GM19438 (cell line): ENCODE results near the gene MOBP.
A peak's percentile ranks its signal among the peaks of the same experiment; 100 is the strongest.
"Not testable (repeated sequence)": the region's sequence is repeated elsewhere in the genome, so short reads cannot be mapped to it uniquely, and the experiment has no call there.

Source experiments
- ATAC-seq: cut with Tn5 transposase; IDR thresholded peaks from one replicate; pipeline ENCODE4 v1.9.1; 2021; ENCODE audit warnings: low read depth; ENCODE audit not compliant: unreplicated experiment

The MOBP gene, protein sequence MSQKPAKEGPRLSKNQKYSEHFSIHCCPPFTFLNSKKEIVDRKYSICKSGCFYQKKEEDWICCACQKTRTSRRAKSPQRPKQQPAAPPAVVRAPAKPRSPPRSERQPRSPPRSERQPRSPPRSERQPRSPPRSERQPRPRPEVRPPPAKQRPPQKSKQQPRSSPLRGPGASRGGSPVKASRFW

DNA sequence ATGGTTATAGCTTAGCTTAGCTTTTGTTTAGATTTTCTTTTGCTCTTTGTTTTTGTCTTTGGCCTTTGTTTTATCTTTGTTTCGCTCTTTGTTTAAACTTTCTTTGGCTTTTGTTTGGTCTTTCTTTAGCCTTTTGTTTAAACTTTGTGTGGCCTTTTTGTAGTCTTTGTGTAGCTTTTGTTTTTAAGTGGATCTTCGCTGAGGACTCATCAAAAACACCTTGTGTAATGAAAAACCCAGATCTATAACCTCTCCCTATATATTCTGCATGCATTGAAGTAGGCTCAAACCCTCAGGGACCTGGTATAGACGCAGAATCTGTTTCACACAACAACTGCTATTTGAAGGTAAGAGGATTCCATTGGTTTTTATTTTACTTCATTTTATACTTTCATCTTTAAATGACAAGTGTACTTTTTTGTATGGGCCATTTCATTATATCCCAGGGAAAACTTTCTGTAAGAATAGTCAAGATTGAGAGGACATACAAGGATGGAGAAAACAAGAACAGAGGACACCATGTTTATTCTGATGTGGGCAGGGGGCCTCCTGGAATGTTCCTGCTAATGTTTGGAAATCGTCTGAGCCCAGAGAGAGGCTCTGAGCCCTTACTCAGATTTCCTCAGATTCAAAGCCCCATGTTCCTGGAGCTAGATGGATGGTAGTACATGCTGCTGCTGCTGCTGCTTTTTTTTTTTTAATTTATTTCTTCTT is at the start of gene MOBP:
Gene MOBP, plus strand, starts transcription at position 287 of the 714 bp plus-strand sequence. CDS start 34,390 bp downstream, outside the sequence.
- ATAC-seq: no peak

- not testable (repeated sequence) for ATAC-seq
Observed at GRCh38 chr3:39418556-39419225, 48.8 kb upstream of the MOBP start.

DNA sequence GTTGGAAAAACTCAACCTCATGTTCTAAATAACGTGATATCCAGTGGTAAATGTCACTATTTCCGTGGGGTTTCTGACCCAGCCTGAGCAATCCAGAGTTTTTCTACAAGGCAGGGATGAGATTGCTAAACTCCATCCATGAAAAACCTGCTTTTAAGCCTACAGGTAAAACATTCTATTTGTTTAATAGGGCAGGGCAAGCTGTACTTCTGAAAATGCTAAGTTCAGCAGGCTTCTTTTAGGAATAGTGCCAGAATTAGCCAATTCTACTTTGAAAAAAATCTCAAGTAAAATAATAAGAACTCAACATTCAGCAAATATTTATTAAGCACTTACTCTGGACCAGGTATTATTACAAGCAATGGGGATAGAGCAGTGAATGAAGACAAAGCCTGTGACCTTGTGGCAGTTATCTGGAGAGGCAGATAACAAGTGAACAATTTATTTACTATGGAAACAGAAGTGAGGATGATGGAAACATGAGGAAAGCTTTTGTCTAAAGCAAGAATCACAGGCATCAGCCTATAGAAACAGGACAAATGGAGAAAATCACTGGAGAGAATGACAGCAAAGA is 47.7 kb upstream of the MOBP start:
- no peak for ATAC-seq

DNA sequence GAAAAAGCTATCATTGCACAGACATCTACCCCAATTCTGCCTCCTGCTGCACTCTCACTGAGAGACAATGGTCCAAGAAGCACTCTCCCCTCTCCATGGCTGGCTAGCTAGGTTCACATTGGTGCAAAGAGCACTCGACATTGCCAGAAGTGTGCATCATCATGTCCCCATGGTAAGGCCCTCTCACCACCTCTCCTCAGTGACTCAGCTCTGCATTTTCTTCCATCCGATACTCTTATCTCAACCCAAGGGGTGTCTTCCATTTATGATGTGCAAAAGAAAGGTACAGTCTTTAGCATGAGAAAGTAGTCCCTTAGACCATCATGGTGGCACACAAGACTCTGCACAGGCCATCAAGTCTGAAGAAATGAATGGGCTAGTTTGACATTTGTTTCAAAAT is 46.9 kb upstream of the MOBP start:
- ATAC-seq: no peak

- no peak for ATAC-seq
Observed at GRCh38 chr3:39423436-39423970, 44.0 kb upstream of the MOBP start.

DNA sequence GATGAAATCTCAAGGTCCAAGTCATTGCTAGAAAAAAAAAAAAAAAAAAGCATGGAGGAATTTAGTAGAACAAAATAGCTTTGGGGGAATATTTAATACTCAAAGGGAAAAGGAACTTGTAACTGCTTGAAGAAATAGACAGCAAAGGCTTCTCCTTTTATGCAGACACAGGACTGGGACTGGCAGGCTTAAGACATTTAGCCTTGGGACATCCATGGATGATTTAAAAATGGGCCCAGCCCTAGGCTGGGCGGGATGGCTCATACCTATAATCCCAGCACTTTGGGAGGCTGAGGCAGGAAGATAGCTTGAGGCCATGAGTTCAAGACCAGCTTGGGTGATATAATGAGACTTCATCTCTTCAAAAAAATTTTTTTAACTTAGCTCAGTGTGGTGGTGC is 41.2 kb upstream of the MOBP start:
- ATAC-seq: no peak

DNA sequence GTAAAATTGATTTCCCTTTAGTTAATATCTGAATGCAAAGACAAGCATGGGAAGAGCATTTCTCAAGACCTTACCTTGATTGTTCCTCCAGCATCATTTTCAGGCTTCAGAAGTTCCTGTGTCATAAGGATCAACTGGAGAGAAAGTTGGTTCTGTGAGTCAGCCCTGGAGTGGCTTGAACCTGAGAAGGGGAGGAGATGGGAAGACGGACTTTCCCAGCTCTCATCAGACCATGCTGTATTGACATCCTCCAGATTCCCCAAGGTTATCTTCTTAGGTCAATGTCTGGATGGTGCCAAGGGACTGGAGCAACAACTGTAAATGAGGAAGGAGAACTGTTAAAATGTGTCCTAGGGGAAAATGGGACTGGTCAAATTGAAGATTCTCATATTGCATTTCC is 40.0 kb upstream of the MOBP start:
- ATAC-seq: no peak

GRCh38 chr3:39428745-39429201 is 38.7 kb upstream of the MOBP start:
- no peak for ATAC-seq

DNA sequence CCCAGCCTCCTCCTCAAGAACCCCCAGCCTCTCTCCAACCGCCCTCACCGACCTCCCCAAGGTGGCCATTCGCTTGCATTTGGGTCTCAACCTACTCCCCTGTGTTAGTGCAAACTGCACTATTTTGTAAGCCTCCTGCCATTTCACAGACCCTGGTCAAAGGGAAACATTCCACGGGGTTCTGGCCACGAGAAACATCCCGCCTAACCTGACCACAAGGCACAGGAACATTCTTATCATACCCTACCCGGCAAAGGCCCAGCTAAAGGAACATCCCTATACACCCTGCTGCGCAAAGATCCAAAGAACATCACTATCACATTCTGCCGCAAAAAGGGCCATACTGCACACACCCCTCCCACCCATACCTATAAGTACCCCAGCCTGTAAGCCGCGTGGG is 38.0 kb upstream of the MOBP start:
- ATAC-seq: no peak

GRCh38 chr3:39432342-39432741 is 35.1 kb upstream of the MOBP start:
- no peak for ATAC-seq

DNA sequence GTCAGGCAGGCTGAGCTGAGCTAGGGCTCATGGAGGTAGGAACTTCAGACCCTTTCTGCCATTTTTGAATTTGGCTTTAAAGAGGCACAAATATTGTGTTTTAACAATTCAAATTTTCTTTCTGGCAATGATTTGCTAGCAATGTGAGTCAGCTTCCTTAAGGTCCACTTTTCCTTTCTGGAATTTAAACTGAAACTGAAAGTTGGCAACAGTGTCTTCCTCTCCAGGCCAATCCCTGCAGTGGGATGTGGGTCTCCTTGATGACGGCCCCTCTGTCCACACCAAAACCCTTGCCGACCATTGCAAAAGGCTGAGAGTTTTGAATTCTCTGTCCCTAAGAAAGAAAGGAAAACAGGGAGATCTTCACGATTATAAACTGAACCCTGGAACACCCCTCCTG is 33.8 kb upstream of the MOBP start:
- no peak for ATAC-seq

DNA sequence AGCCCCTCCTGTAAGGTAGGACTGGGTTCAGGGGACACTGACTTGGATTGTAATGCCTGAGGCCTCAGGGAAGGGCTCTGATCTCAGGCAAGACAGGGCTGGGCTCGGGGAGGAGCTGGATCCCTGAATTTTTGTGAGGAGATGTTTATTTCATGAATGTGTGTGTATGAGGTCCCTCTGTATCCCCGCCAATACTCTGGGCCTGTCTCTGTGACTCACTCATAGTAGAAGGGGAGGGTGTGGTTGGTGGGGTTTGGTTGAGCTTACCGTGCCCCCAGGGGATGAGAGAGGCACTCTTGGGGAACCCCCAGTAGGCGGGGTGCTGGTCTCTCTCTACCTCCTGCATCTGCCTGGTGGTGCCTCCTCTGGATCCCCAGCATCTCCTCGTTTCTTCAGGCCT is 32.9 kb upstream of the MOBP start:
- peak; percentile 62 for ATAC-seq

GRCh38 chr3:39435006-39435748 is 32.3 kb upstream of the MOBP start:
- ATAC-seq: no peak

DNA sequence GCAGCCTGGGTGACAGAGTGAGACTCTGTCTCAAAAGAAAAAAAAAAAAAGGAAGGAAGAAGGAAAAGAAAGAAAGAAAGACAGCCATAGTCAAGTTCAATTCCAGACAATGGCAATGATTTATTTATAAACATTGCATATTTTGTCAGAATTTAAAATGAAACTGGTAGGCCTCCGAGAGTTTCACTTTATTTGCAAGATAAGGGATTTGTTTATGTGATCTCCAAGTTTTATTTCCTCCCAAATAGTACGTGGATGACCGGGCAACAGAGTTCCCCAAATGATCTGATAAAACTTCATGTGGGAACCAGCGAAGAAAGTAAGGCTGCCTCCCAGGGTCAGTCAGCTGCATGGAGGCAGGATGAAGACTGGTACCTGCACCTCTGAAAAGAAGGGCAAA is 28.6 kb upstream of the MOBP start:
- ATAC-seq: no peak

- ATAC-seq: no peak
Observed at GRCh38 chr3:39440316-39440715, 27.2 kb upstream of the MOBP start.

DNA sequence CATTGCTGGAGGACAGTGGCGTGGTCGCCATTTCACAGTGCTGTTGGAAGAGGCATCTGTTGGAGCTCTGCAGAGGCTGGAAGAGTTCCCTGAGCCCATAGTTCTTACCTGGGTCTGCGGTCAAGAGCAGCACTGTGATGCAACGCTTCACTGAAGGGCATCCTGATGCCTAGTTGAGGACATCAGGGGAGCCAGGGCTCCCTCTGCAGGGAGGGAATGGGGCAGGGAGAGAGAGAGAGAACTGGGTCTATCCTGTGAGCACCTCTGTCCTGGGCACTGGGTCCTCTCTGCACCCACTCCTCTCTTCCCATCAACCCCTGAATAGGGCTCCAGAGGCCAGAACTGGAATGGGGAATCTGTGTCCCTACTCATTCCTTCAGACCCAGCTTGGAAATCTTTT is 23.9 kb upstream of the MOBP start:
- ATAC-seq: no peak

- ATAC-seq: no peak
Observed at GRCh38 chr3:39445927-39446326, 21.6 kb upstream of the MOBP start.

DNA sequence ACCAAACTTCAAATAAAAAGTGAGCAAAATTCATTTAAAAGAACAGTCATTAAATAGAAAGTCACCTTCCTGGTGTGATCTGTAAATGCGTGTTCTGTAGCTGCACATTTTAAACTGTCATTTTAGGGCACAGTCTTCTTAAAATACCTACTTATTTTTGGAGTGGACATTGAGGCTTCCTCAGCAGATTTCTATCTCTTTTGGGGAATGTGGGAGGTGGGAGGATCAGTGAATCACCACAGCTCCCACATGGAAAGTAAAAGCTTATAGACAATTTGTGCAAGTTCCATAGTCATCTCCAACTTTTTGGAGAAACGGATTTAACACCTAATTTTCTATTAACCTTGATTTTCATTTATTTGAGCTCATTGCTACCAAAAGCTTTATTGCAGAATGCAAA is 21.0 kb upstream of the MOBP start:
- no peak for ATAC-seq

GRCh38 chr3:39447637-39448483 is 19.6 kb upstream of the MOBP start:
- peak; percentile 91 for ATAC-seq
